Mesodermal cell (in vitro differentiated cells): ENCODE measurements around the gene TOMM22.

ENCODE experiments used
- H3K27ac ChIP-seq: 2 replicates; pipeline ENCODE4 v1.7.0; 2013; ENCODE audit warnings: mild to moderate bottlenecking, low read depth, low read length, moderate library complexity; ENCODE audit not compliant: severe bottlenecking
- H3K36me3 ChIP-seq: 2 replicates; pipeline ENCODE4 v1.7.1; 2013; ENCODE audit warnings: mild to moderate bottlenecking, low read length, moderate library complexity; ENCODE audit not compliant: control insufficient read depth, insufficient read depth
- H3K4me1 ChIP-seq: one replicate; pipeline ENCODE4 v1.7.1; 2013; ENCODE audit warnings: mild to moderate bottlenecking, low read length; ENCODE audit not compliant: insufficient read depth, control insufficient read depth, poor library complexity, severe bottlenecking
- H3K4me3 ChIP-seq: 2 replicates; pipeline ENCODE4 v1.7.0; 2013; ENCODE audit warnings: low read length, control low read depth, mild to moderate bottlenecking; ENCODE audit not compliant: insufficient read depth, poor library complexity, severe bottlenecking; ENCODE audit errors: extremely low read depth
- H3K9me3 ChIP-seq: 2 replicates; pipeline ENCODE4 v1.7.1; 2013; ENCODE audit warnings: mild to moderate bottlenecking, low read length, moderate library complexity; ENCODE audit not compliant: control insufficient read depth
- WGBS, 2 experiments: methylation state at CpG; one replicate each; pipeline ENCODE4 v1.1.5; 2013; ENCODE audit warnings: missing lambda C conversion rate in 2 of 2; ENCODE audit not compliant: insufficient coverage in 2 of 2; 5-methylcytosine and 5-hydroxymethylcytosine counted together

The TOMM22 gene

GRCh38 chr22:38706101-38706900, 24.5 kb downstream of the TOMM22 start:
- Histone ChIP-seq H3K4me1 (peaks cover 20% of the 10 kb centered on the region), H3K27ac (peak overlapping the region; percentile 85), H3K36me3 (peaks cover 28% of the 10 kb centered on the region), H3K9me3 (no peaks in the 10 kb centered on the region), H3K4me3 (peak overlapping the region; percentile 84)
- WGBS, 2 experiments: 0 to 1% methylated on average over 67 to 72 of the region's 80 CpGs

GRCh38 chr22:38706901-38707195, 25.1 kb downstream of the TOMM22 start:
- WGBS, 2 experiments: 0% methylated on average over 1 of the region's 4 CpGs; no CpG with 5 or more reads in 1 of the 2 experiments
- H3K36me3 ChIP-seq: peaks cover 28% of the 10 kb centered on the region
- no peaks in the 10 kb centered on the region for H3K9me3 ChIP-seq
- peaks cover 20% of the 10 kb centered on the region for H3K4me1 ChIP-seq
- peak overlapping the region; percentile 84 for H3K4me3 ChIP-seq
- peak overlapping the region; percentile 85 for H3K27ac ChIP-seq

- H3K4me1 ChIP-seq: peaks cover 21% of the 10 kb centered on the region
- H3K27ac ChIP-seq: no peak overlapping the region
- no peaks in the 10 kb centered on the region for H3K9me3 ChIP-seq
- WGBS, 2 experiments: 86% methylated on average over 1 of the region's 2 CpGs; no CpG with 5 or more reads in 1 of the 2 experiments
- H3K36me3 ChIP-seq: peaks cover 28% of the 10 kb centered on the region
- H3K4me3 ChIP-seq: peak overlapping the region; percentile 84
Measured at GRCh38 chr22:38707346-38707745, 25.6 kb downstream of the TOMM22 start.

GRCh38 chr22:38707984-38708383, 26.2 kb downstream of the TOMM22 start:
- Histone ChIP-seq H3K27ac (no peak overlapping the region), H3K4me3 (no peak overlapping the region), H3K4me1 (peaks cover 26% of the 10 kb centered on the region), H3K9me3 (no peaks in the 10 kb centered on the region), H3K36me3 (peaks cover 28% of the 10 kb centered on the region)
- 90 to 96% methylated on average over 2 of the region's 3 CpGs for WGBS, 2 experiments

GRCh38 chr22:38709306-38709705, 27.5 kb downstream of the TOMM22 start:
- Histone ChIP-seq H3K36me3 (peaks cover 28% of the 10 kb centered on the region), H3K9me3 (no peaks in the 10 kb centered on the region), H3K27ac (no peak overlapping the region), H3K4me1 (peaks cover 30% of the 10 kb centered on the region), H3K4me3 (no peak overlapping the region)
- WGBS, 2 experiments: 68 to 94% methylated on average over 2 to 3 of the region's 3 CpGs

- Histone ChIP-seq H3K27ac (no peak overlapping the region), H3K36me3 (peaks cover 36% of the 10 kb centered on the region), H3K4me1 (peaks cover 33% of the 10 kb centered on the region), H3K9me3 (no peaks in the 10 kb centered on the region), H3K4me3 (no peak overlapping the region)
- WGBS, 2 experiments: 97 to 100% methylated on average over 3 of the region's 3 CpGs
Measured at GRCh38 chr22:38710351-38710750, 28.6 kb downstream of the TOMM22 start.

- no peak overlapping the region for H3K4me3 ChIP-seq
- peaks cover 41% of the 10 kb centered on the region for H3K36me3 ChIP-seq
- 87 to 100% methylated on average over 1 to 2 of the region's 3 CpGs for WGBS, 2 experiments
- no peaks in the 10 kb centered on the region for H3K9me3 ChIP-seq
- peaks cover 33% of the 10 kb centered on the region for H3K4me1 ChIP-seq
- H3K27ac ChIP-seq: no peak overlapping the region
Measured at GRCh38 chr22:38710866-38711265, 29.1 kb downstream of the TOMM22 start.

- WGBS, 2 experiments: 70 to 87% methylated on average over 5 to 8 of the region's 11 CpGs
- Histone ChIP-seq H3K36me3 (peaks cover 59% of the 10 kb centered on the region), H3K27ac (peak overlapping the region; percentile 23)
Measured at GRCh38 chr22:38712486-38713207, 30.9 kb downstream of the TOMM22 start.

GRCh38 chr22:38713921-38714320, 32.2 kb downstream of the TOMM22 start:
- no peak overlapping the region for H3K27ac ChIP-seq
- H3K9me3 ChIP-seq: no peaks in the 10 kb centered on the region
- H3K4me3 ChIP-seq: no peak overlapping the region
- WGBS, 2 experiments: 87 to 92% methylated on average over 8 of the region's 8 CpGs
- peaks cover 36% of the 10 kb centered on the region for H3K4me1 ChIP-seq
- H3K36me3 ChIP-seq: peaks cover 58% of the 10 kb centered on the region

More at GRCh38 chr22:38712486-38713207, 30.9 kb downstream of the TOMM22 start:
- Histone ChIP-seq H3K4me3 (no peak overlapping the region), H3K4me1 (peaks cover 31% of the 10 kb centered on the region), H3K9me3 (no peaks in the 10 kb centered on the region)

GRCh38 chr22:38715176-38715764, 33.5 kb downstream of the TOMM22 start:
- H3K4me1 ChIP-seq: peaks cover 36% of the 10 kb centered on the region
- H3K4me3 ChIP-seq: no peak overlapping the region
- no peaks in the 10 kb centered on the region for H3K9me3 ChIP-seq
- no peak overlapping the region for H3K27ac ChIP-seq
- H3K36me3 ChIP-seq: peaks cover 59% of the 10 kb centered on the region
- 95 to 96% methylated on average over 8 to 9 of the region's 9 CpGs for WGBS, 2 experiments
